GM21576 (cell line): ENCODE data around the gene AHRR.
"Not testable (repeated sequence)": the region's sequence is repeated elsewhere in the genome, so short reads cannot be mapped to it uniquely, and the experiment has no call there.

Source experiments
- ATAC-seq: cut with Tn5 transposase; IDR thresholded peaks from one replicate; pipeline ENCODE4 v1.9.1; 2021; ENCODE audit warnings: mild to moderate bottlenecking, moderate library complexity; ENCODE audit not compliant: unreplicated experiment

AHRR gene

DNA sequence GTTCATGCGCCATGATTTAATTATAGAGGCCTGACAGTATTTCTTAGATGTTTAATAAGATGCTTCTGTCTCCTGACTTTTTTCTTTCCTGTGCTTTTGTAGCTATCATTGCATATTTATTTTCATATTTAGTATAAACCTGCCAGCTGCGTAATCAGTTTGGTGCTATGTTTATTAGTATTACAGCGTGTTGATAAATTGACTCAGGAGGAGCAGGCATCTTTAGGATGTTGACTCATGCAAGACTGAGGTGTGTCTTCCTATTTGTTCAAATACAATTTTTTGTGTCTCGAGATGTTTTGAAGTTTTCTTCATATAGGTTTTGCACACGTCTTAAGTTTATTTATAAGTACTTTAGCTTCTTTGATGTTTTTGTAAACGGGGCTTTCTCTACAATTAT lies 85.5 kb downstream of the AHRR start:
- no peak for ATAC-seq

DNA sequence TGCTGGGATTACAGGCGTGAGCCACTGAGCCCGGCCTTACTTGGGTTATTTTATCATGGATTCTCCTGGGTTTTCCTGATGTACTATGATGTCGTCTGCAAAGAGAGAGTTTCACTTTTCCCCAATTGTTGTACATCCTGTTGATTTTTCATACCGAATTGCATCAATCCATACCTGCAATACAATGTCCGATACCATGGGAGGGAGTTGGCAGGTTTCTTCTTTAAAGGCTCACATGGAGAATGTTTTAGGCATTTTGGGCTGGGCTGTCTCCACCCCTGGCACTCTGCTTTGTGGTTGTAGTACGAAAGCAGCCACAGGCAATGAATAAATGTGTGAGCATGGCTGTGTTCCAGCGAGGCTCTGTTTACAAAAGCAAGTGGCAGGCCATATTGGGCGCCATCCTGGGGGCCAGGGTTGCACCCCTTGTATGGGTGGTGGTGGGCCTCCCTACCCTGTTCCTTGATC lies 86.3 kb downstream of the AHRR start:
- no peak for ATAC-seq

DNA sequence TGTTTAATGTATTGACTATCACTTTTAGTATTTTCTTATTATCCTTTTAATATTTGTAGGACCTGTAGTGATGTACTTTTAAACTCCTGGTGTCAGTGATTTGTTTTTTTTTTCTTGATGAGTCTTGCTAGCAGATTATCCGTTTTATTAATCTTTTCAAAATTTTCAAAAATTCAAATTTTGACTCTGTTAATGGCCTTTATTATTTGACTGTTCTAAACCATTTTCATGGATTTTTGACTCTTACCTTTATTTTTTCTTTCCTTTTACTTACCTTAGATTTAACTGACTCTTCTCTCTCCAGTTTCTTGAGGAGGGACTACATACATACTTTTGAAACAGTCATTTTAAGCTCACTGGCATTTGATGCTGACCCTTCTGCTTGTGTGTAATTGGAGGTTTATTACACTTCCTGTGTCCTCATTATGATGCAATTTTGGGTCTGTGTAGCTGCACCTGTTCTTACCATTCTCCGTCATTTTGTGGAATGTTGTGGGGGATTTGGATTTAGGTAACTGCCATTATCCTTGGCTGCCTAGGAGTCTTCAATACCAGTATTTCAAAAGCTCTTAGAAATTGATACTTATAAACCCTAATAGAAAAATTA lies 89.5 kb downstream of the AHRR start:
- ATAC-seq = no peak

DNA sequence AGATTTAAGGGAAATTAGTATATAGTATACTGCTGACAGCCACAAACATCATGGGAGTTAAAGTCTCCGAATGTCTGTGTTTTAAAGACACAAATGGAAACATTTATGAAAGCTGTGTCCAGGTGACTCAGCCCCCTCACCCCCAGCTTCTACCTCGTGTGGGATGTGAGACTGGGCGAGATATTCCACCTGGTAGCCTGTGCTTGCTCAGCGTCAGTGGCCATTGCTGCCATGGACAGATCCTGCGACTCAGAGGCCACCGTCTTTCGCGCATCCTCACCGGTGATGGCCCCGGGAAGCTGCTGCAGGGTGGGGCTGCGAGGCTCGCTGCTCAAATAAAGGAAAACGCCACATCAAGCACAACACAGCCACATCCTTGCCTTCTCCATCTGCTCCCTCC lies 90.2 kb downstream of the AHRR start:
- ATAC-seq = no peak

DNA sequence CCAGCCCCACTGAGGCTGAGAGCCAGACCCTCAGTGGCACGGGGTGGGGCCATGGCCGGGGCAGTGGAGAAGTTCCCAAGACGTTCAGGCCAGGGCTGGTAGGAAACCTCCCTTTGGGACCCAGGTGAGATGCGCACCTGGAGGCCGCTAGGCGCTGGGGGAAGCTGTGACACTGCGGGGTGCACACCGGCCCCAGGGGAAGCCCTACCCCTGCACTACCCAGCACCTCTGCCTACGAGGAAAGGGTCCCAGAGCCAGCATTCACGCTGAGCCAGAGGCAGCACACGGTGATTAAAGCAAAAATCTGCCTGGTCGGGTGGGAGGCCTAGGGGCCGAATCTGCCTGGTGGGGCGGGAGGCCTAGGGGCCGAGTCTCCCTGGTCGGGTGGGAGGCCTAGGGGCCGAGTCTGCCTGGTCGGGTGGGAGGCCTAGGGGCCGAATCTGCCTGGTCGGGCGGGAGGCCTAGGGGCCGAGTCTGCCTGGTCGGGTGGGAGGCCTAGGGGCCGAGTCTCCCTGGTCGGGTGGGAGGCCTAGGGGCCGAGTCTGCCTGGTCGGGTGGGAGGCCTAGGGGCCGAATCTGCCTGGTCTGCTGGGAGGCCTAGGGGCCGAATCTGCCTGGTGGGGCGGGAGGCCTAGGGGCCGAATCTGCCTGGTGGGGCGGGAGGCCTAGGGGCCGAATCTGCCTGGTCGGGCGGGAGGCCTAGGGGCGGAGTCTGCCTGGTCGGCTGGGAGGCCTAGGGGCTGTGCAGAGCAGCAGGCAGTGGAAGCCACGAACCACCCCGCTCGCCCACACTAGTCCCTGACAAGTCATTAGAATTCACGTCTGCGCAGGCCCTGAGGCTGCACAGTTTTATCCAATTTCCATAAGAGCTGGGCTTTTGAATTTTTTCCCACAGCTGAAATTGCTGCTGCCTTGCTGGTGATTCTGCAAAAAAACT lies 93.7 kb downstream of the AHRR start:
- ATAC-seq = not testable (repeated sequence)

DNA sequence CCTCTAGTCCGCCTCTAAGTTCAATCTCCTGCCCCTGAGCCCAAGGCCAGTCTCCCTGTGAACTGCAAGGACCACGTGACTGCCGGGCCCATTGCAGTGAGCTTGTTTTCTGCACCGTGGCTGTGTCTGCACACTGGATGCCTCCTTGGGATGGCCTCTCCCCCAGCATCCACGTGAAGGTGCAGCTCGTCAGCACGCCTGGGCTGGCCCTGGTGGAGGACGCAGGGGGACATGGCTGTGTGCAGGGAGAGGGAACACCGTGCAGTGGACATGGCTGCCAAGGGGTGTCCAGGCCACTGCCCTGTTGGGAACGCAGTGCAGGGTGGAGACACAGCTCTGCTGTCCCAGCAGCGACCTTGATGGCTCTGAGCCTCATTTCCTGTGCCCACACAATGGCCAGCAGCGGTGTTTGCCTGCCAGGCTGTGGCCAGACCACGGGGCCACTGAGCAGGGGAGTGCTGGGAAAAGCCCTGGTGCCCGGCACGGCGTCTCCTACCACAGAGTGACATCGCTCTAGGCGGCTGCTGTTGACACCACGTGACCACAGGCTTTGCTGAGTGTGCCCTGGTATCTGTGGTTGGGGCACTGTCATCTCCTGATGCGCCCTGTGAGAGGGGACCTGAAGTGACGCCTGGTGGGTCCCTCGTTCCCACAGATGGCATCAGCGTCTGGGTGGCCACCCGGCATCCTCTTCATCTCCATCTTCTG lies 94.6 kb downstream of the AHRR start:
- ATAC-seq = no peak

DNA sequence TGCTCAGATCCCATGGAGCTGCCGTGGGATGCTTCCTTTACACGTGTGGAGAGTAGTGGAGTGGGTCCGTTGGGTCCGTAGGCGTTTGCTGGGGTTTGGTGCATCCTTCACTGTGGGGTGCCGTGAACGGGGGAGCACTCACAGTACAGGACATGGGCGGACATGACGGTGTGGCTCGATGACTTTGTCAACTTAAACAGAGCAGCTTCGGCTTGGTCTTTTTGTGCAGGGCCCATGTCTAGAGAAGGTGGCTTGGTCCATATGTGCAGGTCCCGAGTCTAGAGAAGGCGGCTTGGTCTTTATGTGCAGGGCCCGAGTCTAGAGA lies 95.1 kb downstream of the AHRR start:
- ATAC-seq = no peak

DNA sequence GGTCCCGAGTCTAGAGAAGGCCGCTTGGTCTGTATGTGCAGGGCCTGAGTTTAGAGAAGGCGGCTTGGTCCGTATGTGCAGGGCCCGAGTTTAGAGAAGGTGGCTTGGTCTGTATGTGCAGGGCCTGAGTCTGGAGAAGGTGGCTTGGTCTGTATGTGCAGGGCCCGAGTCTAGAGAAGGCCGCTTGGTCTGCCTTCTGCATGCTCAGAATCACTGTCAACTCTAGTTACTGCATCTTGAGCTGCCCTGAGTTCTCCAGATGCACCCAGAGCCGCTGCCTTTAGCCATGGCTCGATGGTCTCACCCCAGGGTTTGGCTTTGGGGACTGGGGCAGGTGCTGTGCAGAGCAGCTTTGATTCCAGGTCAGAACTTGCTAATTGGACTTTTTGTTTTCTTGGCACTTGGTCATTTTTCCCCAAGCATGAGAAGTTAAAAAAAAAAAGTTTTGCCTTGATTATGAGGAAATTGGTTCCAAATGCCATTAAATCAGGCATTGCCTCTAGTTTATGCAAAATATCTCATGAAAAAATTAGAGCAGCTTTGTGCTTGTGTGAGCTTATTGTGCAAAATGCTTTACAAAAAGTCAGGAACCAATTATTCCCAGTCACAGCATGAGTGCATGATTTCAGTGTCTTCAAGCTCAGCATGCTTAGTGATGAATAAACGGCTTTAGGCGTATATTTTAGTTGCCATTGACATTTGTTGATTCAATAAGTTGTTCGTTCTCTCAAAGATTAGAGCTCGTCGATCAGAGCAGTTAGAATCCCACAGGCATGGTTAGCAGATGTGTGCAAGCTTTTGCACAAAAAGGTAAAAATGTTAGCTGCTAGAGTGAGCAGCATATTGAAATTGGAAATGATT lies 96.0 kb downstream of the AHRR start:
- no peak for ATAC-seq

DNA sequence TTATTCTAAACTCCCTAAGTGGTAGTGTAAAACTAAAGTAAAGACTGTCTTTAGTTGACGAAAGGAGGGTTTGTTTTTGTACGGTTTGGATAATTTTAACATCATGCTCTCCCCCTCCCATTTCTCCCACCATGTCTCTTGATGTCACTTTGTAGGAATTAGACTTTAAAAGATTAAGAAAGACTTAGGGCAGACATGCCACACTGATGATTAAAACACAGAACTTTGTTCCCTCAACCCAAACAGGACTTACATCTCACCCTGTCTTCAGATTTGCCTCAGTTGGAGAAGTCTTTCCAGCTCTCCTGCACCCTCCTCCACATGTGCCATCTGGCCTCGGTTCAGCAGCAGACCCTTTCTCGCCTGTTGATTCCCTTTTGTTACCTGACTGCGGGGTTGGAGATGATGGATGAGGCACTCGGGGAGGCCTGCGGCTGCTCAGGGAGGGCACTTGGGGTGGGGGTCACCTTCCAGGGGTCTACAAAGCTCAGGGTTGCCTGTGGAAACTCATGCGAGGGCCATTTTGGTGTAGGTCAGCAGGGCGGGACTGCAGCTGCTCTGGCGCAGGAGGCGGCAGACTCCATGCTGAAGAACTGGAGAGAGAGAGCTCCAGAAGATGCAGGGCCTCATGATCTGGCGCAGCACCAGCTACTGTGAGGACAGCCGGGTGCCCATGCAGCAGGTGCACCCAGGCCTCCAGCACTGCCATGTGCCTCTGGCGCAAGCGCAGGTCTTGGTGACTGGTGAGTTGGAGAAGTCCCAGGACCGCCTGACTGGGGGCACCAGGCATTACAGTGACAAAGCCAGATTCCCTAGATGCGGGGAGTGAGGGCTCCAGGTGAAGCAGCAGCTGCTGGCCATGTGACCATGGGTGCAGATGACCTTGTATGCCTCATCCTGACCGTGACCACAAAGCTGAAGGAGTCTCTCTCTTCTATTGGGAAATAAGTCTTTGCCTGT lies 96.9 kb downstream of the AHRR start:
- ATAC-seq = no peak

DNA sequence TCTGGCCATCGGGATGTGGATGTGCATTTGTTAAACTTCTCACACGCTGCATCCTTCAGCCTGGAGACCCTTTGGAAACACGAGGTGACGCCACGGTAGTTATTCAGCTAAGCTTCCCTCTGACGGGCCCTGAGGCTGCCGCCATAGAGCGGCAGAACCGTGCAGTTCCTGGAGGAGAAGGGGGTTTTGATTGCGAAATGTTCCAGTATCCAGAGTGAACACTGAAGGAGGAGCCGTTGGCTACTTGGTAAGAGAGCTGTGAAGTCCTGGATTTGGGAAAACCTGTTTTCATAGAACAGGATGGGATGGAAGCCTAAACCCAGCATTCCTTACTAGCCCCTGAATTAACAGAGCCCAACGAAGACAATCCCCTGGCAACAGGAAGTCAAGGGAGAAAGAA lies 98.5 kb downstream of the AHRR start:
- ATAC-seq = no peak

DNA sequence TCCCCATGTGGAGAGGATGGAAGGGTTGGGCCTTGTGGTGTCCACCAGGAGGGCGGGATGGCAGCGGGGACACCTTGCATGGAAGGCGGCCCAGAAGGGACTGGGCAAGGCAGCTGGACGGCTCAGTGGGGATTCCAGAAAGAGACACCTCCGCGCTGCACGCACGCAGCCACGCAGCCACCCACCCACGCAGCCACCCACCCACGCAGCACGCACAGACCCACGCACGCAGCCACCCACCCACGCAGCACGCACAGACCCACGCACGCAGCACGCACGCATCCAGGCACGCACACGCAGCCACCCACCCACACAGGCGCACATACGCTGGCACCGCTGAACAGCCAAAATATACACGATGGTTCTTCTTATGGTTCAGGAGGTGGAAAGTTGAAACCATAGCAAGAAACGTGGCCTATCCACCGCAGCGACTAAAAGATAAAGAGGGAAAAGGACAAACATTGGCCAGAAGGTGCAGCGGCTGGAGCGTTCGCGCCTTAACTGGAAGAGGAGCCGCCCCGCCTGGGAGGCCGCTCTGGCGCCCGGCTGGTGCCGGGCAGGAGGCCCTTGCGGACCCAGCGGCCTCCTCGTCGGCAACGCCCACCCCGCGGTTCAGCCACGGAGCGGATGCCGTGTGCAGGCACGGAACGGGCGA lies 99.2 kb downstream of the AHRR start:
- ATAC-seq = no peak

DNA sequence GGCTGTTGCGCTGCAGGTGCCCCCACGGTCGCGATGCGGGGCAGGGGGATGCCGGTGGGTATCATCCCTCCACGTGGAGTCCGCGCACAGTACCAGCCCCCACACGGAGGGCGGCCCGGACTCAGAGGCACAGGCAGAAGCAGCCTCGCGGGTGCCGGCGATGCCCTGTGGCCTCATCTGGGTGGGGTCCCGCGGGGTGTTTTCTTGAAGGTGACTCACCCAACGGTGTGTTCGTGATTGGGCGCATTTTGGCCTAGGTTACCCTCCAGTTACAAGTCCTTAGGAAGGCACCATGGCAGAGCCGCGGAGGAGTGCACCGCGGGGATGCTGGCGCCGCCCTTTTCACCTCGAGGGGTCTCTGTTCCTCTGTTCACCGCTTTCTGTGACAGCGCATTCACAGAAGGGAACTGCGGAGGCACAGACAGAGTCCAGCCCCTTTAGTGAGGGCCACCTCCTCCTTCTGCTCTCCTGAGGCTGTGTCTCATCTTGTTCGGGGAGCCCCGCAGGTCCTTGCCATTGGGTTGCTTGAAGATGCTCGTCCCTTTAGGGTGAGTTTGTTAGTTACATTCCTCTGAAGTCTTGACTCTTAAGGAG lies 99.9 kb downstream of the AHRR start:
- no peak for ATAC-seq

DNA sequence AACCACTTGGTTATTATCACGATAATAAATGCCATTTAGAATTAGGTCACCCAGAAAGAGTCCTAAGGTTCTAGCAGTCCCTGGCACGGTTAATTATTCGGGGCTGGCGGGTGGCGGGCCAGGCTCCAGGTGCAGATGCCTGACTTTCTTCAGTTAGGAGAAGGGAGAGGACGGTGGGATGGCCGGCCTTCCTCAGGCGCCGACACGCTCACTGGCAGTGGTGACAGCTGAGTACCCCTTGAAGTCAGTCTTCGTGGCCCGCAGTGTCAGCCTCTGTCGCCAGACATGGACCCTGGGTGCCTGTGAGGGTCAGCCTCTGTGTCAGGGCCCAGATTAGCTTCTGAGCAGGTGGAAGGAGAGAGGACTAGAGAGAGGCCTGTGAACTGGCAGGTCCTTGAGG lies 100.4 kb downstream of the AHRR start:
- ATAC-seq = no peak

DNA sequence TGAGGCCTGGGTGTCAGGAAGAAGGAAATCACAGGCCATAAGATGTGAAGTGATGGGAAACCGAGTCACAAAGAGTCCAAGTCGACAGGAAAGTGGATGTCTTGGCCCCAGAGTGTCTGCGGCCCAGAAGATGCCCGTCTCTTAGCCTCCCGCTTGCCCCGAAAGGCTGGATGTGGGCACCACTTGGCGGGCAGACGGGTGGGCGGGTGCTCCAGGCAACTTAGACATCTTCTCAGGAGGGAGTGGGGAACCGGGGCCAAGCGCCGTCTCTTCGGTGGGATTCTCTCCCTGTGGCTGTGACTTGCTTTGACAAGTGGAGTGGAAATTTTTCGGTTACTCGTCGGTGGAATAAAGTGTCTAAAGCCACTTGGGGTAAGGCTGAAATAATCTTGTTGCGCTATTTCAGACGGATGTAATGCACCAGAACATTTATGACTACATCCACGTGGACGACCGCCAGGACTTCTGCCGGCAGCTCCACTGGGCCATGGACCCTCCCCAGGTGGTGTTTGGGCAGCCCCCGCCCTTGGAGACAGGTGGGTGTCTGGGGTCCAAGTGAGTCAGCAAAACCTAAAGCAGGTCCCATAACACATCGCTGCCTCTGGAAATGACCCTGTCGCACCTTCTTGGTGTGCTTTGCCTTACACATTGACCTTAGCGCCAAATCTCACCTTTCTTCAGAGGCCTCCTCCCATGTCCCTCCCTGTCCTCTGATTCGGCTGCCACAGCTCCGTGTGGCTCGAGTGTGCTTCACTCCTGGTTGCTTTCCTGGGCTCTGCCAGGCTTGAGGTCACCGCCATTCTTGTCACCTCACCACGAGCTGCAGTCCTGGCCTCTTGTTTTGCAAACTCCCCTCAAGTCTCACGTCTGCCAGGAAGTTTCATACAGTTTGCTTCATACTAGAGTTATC lies 101.1 kb downstream of the AHRR start:
- ATAC-seq = no peak

DNA sequence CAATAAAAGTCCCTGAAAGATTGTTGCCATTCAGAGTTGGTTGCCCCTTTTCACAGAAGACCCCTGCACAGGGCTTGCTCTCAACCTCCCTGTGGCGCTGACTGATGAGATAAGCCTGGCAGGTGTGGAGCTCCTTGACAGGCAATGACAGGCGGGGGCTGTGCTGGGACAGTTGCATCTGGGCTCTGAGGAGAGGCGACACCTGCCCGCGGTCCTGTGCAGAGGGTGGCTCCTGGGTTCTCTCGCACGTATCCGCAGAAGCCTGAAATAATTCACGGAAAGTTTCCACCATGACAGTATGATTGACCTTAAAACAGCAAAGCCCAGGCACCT lies 101.7 kb downstream of the AHRR start:
- ATAC-seq = no peak

DNA sequence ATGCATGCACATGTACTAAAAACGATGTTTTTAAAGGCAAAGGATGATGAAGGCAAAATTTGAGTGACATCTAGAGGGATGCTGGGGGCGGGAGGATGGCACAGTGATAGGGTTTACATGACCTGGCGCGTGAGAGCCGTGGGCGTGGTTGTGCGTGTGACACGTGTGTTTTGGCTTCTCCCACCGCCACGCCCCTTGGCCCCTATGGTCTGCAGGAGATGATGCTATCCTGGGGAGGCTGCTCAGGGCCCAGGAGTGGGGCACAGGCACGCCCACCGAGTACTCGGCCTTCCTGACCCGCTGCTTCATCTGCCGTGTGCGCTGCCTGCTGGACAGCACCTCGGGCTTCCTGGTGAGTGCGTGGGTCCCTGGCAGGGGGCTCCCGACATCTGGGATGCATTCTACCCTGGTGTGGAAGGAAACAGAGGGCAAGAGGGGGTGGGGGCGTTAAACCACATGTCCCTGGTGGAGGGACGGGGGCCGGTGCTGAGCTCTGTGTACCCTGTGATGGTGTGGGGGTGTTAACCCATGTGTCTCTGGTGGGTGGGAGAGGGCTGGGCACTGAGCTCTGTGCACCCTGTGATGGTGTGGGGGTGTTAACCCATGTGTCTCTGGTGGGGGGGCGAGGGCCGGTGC lies 102.2 kb downstream of the AHRR start:
- no peak for ATAC-seq

DNA sequence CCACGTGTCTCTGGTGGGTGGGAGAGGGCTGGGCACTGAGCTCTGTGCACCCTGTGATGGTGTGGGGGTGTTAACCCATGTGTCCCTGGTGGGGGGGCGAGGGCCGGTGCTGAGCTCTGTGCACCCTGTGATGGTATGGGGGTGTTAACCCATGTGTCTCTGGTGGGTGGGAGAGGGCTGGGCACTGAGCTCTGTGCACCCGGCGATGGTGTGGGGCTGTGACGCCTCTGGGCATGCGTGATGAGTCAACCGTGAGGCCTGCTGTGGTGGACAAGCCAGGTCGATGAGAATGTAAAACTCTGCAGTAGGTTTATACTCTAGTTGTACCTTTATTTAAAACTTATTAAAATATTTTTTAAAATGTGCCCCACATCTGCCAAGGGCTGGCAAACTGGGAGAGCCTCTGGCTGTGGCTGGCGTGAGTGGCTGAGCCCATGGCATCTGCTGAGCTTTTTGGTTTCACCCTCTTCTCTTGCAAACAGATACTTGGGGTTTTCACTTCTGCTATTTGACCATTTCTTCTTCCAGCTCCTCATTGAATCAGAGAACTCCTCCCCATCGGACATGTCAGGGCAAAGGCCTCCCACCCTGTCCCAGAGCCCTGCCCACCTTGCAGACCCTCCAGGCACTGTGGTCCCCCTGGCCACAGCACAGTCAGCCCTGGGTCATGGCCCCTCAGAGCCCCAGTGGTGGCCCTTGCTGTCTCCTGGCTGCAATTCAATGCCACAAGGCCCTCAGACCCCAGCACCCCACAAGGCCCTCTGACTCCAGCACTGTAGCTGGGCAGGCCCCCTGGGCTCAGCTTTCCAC lies 103.0 kb downstream of the AHRR start:
- ATAC-seq = peak; percentile 87
